ENCODE data around the gene EGLN1. TPM values are rescaled to one million over a fixed set of nuclear protein-coding genes. Genes with fewer than 3 reads are reported as not detected.

Gene EGLN1
- total RNA-seq, 1 donor from 2014 or later: 27.5 TPM

DNA sequence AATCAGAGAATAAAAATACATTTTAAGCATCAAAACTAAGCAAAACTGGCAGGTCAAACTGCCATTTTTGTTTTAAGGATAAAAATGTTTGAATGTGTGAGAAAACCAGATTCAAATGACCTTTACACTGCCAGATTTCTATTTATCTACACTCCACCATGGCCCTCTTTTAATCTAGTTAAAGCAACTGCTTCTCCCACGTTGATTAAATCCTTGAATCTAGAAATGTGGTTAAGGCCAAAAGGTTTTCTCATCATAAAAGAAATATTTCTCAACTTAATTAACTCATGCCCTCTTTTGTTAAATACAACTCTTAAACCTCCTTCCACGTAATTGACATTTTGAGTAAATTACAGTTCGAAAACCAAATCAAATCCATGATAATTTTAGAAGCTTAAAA is 15.0 kb downstream of the EGLN1 start:
- Mint-ChIP-seq H3K4me3 (ENCODE audit: unreplicated experiment) (no peak overlapping the region), H3K27me3 (ENCODE audit: unreplicated experiment) (no peaks in the 10 kb centered on the region), H3K9me3 (ENCODE audit: unreplicated experiment) (no peaks in the 10 kb centered on the region), H3K36me3 (ENCODE audit: unreplicated experiment) (no peaks in the 10 kb centered on the region), H3K4me1 (ENCODE audit: unreplicated experiment) (peaks cover 5% of the 10 kb centered on the region), H3K27ac (ENCODE audit: unreplicated experiment) (no peak overlapping the region)
- DNase-seq (ENCODE audit: extremely low spot score, unreplicated experiment): no peak
- TF ChIP-seq, protein P1, sequence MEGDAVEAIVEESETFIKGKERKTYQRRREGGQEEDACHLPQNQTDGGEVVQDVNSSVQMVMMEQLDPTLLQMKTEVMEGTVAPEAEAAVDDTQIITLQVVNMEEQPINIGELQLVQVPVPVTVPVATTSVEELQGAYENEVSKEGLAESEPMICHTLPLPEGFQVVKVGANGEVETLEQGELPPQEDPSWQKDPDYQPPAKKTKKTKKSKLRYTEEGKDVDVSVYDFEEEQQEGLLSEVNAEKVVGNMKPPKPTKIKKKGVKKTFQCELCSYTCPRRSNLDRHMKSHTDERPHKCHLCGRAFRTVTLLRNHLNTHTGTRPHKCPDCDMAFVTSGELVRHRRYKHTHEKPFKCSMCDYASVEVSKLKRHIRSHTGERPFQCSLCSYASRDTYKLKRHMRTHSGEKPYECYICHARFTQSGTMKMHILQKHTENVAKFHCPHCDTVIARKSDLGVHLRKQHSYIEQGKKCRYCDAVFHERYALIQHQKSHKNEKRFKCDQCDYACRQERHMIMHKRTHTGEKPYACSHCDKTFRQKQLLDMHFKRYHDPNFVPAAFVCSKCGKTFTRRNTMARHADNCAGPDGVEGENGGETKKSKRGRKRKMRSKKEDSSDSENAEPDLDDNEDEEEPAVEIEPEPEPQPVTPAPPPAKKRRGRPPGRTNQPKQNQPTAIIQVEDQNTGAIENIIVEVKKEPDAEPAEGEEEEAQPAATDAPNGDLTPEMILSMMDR (IDR thresholded peaks at IDR 0.05): no peak

DNA sequence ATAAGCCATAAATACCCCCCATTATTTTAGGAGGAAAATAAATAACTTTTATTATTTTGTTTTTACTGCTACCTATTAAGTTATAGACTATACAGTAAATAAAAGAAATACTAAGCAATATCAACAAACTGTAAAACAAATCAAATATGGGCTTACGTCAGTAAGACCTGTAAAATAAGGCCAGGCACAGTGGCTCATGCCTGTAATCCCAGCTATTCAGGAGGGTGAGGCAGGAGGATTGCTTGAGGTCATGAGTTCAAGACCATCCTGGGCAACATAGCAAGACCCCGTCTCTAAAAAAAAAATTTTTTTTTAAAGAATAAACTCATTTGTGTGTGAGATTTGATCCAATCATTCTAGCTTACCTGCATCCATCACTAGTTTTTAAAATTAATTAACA is 17.8 kb downstream of the EGLN1 start:
- Mint-ChIP-seq H3K27me3 (ENCODE audit: unreplicated experiment) (no peaks in the 10 kb centered on the region), H3K4me1 (ENCODE audit: unreplicated experiment) (peaks cover 2% of the 10 kb centered on the region), H3K9me3 (ENCODE audit: unreplicated experiment) (no peaks in the 10 kb centered on the region), H3K36me3 (ENCODE audit: unreplicated experiment) (no peaks in the 10 kb centered on the region), H3K4me3 (ENCODE audit: unreplicated experiment) (no peak overlapping the region), H3K27ac (ENCODE audit: unreplicated experiment) (no peak overlapping the region)
- DNase-seq (ENCODE audit: extremely low spot score, unreplicated experiment): no peak
- TF ChIP-seq, protein P1 (IDR thresholded peaks at IDR 0.05): no peak

- peaks cover 5% of the 10 kb centered on the region for H3K36me3 Mint-ChIP-seq (ENCODE audit: unreplicated experiment)
- TF ChIP-seq, protein P1 (IDR thresholded peaks at IDR 0.05): no peak
- H3K9me3 Mint-ChIP-seq (ENCODE audit: unreplicated experiment): no peaks in the 10 kb centered on the region
- H3K27me3 Mint-ChIP-seq (ENCODE audit: unreplicated experiment): no peaks in the 10 kb centered on the region
- H3K4me3 Mint-ChIP-seq (ENCODE audit: unreplicated experiment): no peak overlapping the region
- no peak overlapping the region for H3K27ac Mint-ChIP-seq (ENCODE audit: unreplicated experiment)
- DNase-seq (ENCODE audit: extremely low spot score, unreplicated experiment): no peak
- H3K4me1 Mint-ChIP-seq (ENCODE audit: unreplicated experiment): peaks cover 16% of the 10 kb centered on the region
Observed at GRCh38 chr1:231401478-231401877, 20.6 kb downstream of the EGLN1 start.

DNA sequence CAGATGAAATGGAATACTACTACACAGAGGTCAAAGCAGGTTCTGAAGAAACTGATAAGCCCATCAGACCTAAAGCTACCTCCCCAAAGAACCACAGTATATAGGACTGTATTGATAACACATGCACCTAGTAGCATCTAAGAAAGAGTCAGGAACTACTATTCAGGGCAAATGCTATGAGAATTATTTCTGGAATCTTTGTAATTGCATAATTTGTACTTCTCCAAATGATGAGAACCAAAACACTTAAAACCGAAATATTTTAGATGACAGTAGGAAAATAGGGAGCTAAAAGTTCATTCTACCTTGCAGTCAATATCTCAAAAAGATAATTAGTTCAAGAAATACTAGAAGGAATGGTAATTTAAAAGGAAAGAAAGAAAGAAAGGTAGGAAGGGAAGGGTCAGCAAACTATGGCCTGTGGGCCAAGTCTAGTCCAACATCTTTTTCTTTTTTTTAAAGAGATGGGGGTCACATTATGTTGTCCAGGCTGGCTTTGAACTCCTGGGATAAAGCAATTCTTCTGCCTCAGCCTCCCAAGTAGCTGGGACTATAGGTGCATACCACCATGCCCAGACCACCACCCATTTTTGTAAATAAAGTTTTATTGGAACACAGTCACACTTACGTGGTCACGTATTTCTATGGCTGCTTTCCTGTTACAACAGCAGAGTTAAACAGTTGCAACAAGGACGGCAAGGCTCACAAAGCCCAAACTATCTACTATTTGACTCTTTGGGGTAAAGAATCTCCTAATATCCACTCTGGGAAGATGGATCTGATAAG is 24.0 kb downstream of the EGLN1 start:
- Mint-ChIP-seq H3K4me1 (ENCODE audit: unreplicated experiment) (peaks cover 42% of the 10 kb centered on the region), H3K27ac (ENCODE audit: unreplicated experiment) (no peak overlapping the region), H3K27me3 (ENCODE audit: unreplicated experiment) (no peaks in the 10 kb centered on the region), H3K9me3 (ENCODE audit: unreplicated experiment) (no peaks in the 10 kb centered on the region), H3K4me3 (ENCODE audit: unreplicated experiment) (no peak overlapping the region), H3K36me3 (ENCODE audit: unreplicated experiment) (peaks cover 5% of the 10 kb centered on the region)
- no peak for DNase-seq (ENCODE audit: extremely low spot score, unreplicated experiment)
- TF ChIP-seq, protein P1 (IDR thresholded peaks at IDR 0.05): no peak

GRCh38 chr1:231396643-231397042 is 25.4 kb downstream of the EGLN1 start:
- peaks cover 42% of the 10 kb centered on the region for H3K4me1 Mint-ChIP-seq (ENCODE audit: unreplicated experiment)
- peaks cover 5% of the 10 kb centered on the region for H3K36me3 Mint-ChIP-seq (ENCODE audit: unreplicated experiment)
- TF ChIP-seq, protein P1 (IDR thresholded peaks at IDR 0.05): no peak
- H3K9me3 Mint-ChIP-seq (ENCODE audit: unreplicated experiment): no peaks in the 10 kb centered on the region
- peak overlapping the region; percentile 86 for H3K27ac Mint-ChIP-seq (ENCODE audit: unreplicated experiment)
- no peaks in the 10 kb centered on the region for H3K27me3 Mint-ChIP-seq (ENCODE audit: unreplicated experiment)
- H3K4me3 Mint-ChIP-seq (ENCODE audit: unreplicated experiment): no peak overlapping the region
- no peak for DNase-seq (ENCODE audit: extremely low spot score, unreplicated experiment)
